HPDE6-E6E7 (cell line): ENCODE measurements around the gene HIC2.
"Not testable (repeated sequence)": the region's sequence is repeated elsewhere in the genome, so short reads cannot be mapped to it uniquely, and the experiment has no call there.

Source experiments
- DNase-seq: peaks from one replicate; pipeline ENCODE4 v3.0.0; 2011; ENCODE audit warnings: missing footprints; ENCODE audit errors: extremely low spot score

The HIC2 gene, protein sequence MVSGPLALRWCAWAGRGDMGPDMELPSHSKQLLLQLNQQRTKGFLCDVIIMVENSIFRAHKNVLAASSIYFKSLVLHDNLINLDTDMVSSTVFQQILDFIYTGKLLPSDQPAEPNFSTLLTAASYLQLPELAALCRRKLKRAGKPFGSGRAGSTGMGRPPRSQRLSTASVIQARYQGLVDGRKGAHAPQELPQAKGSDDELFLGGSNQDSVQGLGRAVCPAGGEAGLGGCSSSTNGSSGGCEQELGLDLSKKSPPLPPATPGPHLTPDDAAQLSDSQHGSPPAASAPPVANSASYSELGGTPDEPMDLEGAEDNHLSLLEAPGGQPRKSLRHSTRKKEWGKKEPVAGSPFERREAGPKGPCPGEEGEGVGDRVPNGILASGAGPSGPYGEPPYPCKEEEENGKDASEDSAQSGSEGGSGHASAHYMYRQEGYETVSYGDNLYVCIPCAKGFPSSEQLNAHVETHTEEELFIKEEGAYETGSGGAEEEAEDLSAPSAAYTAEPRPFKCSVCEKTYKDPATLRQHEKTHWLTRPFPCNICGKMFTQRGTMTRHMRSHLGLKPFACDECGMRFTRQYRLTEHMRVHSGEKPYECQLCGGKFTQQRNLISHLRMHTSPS

GRCh38 chr22:21417227-21417746, at the start of gene HIC2:
Gene HIC2, plus strand, starts transcription at chr22:21417371. Its CDS starts 25,461 bp downstream, at chr22:21442832.
- DNase-seq, result not testable (repeated sequence)

GRCh38 chr22:21368603-21369310, 48.4 kb upstream of the HIC2 start:
- DNase-seq, result not testable (repeated sequence)

DNA sequence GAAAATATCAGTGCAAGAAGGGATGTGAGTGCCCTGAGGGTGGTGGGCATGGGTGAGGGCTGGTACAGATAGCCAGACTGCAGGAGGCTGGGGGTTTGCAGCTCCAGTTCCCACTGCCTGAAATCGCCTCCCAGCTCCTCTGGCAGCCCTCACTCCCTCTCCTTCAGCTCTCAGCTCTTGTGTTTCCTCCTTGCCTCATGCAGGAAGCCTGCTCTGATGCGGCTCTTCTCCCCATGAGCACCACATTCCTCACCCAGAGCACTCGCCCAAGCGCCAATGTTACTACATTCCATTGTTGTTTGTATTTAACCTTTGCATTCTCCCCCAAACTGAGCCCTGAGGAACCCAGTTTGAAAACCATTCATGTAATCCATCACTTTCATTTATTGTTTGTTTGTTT, 41.3 kb upstream of the HIC2 start:
- not testable (repeated sequence) for DNase-seq

- not testable (repeated sequence) for DNase-seq
Measured at GRCh38 chr22:21383701-21384467, 33.3 kb upstream of the HIC2 start, which contains the start of gene RIMBP3B. Gene RIMBP3B, plus strand, starts transcription at chr22:21383751. Its CDS starts 108 bp downstream, at chr22:21383859.

- DNase-seq, result not testable (repeated sequence)
Measured at GRCh38 chr22:21384468-21385357, 32.5 kb upstream of the HIC2 start.

DNA sequence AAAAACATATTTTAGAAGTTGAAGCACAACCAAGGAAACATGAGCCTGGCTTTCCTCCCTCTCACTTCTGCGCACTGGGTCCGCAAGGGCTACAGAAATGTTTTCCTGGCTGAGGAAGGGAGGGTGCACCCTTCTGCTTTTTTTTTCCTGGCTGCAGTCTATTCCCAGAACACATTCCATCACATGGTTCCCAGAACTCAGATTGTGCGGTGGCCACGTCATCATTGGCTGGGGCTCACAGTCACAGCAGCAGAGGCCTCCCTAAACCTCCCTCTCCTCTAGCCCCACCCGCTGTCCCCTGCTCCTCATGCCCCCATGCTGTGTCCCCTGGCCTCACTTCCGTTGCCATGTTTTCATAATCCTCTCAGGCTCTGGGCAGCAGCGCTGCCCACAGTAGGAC, 27.7 kb upstream of the HIC2 start:
- not testable (repeated sequence) for DNase-seq

- not testable (repeated sequence) for DNase-seq
Measured at GRCh38 chr22:21390013-21390412, 27.2 kb upstream of the HIC2 start.

DNA sequence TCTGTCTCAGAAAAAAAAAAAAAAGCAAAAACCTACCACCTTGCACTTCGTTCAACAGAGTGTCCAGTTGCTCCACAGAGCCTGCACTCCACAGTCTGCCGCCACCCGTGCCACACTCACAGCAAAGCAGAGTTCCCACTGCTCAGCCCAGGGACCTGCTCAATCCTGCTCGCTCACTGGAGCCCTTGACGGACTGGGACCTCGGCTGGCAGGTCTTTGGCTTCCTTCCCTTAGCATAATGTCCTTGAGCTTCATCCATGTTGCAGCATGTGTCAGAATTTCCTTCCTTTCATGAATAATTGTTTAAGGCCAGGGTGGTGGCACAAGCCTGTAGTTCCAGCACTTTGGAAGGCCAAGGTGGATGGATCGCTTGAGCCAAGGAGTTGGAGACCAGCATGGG, 22.6 kb upstream of the HIC2 start:
- not testable (repeated sequence) for DNase-seq

GRCh38 chr22:21401197-21401969, 15.8 kb upstream of the HIC2 start:
- not testable (repeated sequence) for DNase-seq

GRCh38 chr22:21402763-21403314, 14.3 kb upstream of the HIC2 start:
- DNase-seq, result not testable (repeated sequence)

- DNase-seq, result not testable (repeated sequence)
Measured at GRCh38 chr22:21407139-21407538, 10.0 kb upstream of the HIC2 start.

DNA sequence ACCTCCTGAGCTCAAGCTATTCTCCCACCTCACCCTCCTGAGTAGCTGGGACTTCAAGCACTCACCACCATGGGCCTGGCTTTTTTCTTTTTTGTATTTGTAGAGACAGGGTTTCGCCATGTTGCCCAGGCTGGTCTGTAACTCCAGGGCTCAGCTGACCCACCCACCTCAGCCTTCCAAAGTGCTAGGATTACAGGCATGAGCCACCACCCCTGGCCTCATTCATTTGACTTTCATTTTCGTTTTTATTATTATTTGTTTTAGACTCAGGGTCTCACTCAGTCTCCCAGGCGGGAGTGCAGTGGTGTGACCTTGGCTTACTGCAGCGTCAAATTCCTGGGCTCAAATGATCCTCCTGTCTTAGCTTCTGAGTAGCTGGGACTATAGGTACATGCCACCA, 9.4 kb upstream of the HIC2 start:
- DNase-seq, result not testable (repeated sequence)

GRCh38 chr22:21416375-21416774, 796 bp upstream of the HIC2 start:
- DNase-seq, result not testable (repeated sequence)

GRCh38 chr22:21417853-21418252, 682 bp downstream of the HIC2 start:
- not testable (repeated sequence) for DNase-seq

DNA sequence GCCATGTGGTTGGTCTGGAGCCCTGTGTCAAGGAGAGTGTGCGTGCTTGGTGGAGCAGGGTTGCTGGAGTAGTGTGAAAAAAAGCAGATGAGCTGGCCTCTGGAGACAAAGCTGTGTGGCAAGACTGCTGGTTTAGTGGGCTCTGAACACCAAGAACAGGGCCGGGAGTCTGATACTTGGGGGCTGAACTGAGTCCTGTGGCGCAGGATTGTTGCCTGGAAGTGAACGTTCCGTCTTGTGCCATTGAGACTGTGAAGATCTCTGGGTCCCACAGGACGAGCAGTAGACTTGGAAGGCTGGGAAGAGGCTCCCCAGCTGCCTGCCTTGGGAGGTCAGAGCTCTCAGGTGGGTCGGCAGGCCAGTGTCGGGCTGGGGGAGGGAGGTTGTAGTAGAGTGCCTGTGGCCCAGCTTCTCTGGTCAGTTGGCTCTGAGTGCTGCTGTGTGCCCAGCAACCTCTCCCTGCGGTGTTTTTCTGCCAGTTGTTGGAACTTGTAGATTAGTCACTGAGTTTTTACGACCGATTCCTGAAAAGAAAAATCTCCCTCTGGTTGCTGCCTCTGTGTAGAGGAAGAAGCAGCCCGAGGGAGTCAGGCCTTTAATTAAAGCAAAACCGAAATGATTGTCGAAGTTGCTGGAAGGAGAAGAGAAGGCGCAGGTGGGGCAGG, 1.9 kb downstream of the HIC2 start:
- not testable (repeated sequence) for DNase-seq

- not testable (repeated sequence) for DNase-seq
Measured at GRCh38 chr22:21420180-21420763, 3.1 kb downstream of the HIC2 start.

DNA sequence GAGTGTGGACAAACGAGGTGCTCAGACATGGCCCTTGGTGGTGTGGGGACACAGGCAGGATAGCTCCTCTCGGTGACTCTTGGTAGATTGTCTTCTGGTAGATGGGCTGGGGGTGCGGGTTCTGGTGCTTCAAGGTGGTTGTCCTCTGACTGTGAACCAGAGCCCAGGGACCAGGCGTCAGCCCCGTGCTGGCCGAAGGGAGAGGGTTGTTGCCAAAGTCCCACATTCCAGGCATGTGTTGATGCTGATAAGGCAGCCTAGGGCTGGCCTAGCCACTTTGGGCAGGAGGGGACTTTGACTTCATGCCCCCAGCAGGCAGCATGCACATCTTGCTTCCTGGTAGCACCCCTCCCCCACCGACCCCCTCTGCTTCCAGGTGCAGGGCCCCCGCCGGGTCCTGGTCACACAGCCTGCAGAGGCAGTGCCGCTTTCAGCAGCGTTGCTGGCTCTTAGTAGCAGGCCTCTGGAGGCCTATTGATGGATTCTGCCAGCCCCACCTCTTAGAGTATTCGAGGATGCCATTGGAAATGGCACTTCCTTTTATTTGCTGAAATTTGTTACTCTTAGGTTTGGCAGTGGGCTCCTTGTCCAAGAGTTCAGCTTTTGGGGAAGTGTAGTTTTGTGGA, 7.0 kb downstream of the HIC2 start:
- not testable (repeated sequence) for DNase-seq
